Central memory CD8-positive, alpha-beta T cell (primary cell): Measurements from ENCODE around the gene FEN1.

Source experiments
- ATAC-seq: fragments of 150-1000 bp; cut with Tn5 transposase; replicated peaks from 2 replicates; pipeline ENCODE4 v1.10.0; 2022; ENCODE audit warnings: mild to moderate bottlenecking, moderate FRiP score, moderate number of reproducible peaks; ENCODE audit not compliant: poor library complexity, severe bottlenecking; ENCODE audit errors: extremely low read depth
- DNase-seq, 2 donors: peaks; one replicate each; pipeline ENCODE4 v3.0.0; 2021; ENCODE audit warnings: low spot score in 2 of 2
- H3K27ac Mint-ChIP-seq: one replicate; pipeline ENCODE4 v1.8.0; 2022; ENCODE audit warnings: low read depth, mild to moderate bottlenecking, moderate library complexity, mixed read lengths
- H3K27me3 Mint-ChIP-seq: one replicate; pipeline ENCODE4 v1.8.0; 2022; ENCODE audit warnings: mixed read lengths
- H3K36me3 Mint-ChIP-seq: one replicate; pipeline ENCODE4 v1.8.0; 2022; ENCODE audit warnings: mild to moderate bottlenecking, moderate library complexity, mixed read lengths; ENCODE audit not compliant: insufficient read depth
- H3K4me1 Mint-ChIP-seq: one replicate; pipeline ENCODE4 v1.8.0; 2022; ENCODE audit warnings: mixed read lengths
- H3K4me3 Mint-ChIP-seq: one replicate; pipeline ENCODE4 v1.8.0; 2022; ENCODE audit warnings: mild to moderate bottlenecking, moderate library complexity, mixed read lengths
- H3K9me3 Mint-ChIP-seq: one replicate; pipeline ENCODE4 v1.8.0; 2022; ENCODE audit warnings: mixed read lengths

Gene FEN1

DNA sequence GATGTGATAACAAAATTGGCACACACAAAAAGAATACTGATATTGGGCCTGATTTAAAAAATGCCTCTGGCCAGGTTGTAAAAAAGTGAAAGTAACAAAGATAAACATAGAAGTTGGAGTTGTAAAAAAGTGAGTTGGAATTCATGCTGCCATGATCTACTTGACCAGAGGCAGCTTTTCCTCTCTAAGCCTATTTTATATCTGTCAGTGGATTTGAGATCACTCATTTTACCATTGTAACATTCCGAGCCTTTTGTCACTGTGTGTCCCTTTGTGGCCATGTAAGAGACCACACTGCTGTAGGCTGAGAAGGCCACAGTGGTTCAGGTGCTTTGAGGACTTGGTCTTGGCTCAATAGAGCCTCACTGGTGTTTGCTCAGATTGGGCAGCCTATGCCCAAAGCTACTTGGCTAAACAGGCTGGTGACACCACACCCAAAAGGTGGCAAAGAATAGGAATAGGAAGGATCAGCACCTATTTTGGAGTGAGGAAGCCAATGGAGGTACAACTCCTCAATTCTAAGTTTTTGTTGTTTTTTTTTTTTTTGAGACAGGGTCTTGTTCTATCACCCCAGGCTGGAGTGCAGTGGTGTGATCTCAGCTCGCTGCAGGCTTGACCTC lies 7.1 kb downstream of the FEN1 start:
- Mint-ChIP-seq H3K36me3 (peaks cover 3% of the 10 kb centered on the region), H3K27ac (no peak overlapping the region), H3K4me3 (no peak overlapping the region), H3K27me3 (no peaks in the 10 kb centered on the region), H3K9me3 (no peaks in the 10 kb centered on the region), H3K4me1 (peaks cover 6% of the 10 kb centered on the region)
- no peak for DNase-seq
- ATAC-seq: no peak

DNA sequence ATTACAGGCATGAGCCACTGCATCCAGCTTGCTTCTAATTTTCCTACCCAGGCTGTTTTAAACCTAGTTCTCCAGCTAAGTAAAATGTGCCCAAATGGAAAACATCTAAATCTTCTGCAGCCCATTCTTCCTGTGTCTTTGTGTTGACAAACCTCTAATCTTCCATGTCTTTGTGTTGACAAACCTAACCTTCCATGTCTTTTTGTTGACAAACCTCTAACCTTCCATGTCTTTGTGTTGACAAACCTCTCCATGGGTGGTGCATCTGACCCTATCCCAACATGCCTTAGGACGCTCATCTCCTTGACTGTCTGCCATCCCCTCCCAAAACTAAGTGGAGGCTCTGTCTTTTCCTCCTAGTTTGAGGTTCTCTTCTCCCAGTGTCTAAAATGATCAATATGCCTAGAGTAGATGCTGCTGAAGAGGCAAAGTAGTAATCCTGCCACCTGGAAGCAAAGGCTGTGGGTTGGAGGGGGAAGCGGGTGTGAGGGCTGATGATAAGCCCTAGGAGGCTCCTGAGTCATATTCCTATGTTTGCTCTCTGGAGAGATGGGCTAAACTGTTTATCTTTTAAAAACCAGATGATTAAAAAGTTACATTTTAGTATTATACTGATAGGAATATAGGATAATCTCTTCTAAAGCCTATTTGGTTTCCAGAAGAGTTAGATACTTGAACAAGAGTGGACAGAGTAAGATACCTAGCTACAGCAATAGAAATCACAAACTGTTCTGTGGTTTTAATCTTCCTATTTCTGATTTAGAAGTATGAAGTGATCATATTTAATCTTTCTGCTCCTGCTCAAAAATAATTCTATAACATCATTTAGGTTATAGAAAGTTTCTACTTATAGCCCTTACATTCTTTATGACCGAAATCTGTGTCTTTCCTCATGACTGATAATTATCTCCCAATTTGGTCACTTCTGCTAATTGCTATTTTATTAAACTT lies 7.9 kb downstream of the FEN1 start:
- no peak overlapping the region for H3K4me3 Mint-ChIP-seq
- H3K36me3 Mint-ChIP-seq: peaks cover 3% of the 10 kb centered on the region
- no peaks in the 10 kb centered on the region for H3K9me3 Mint-ChIP-seq
- no peak for DNase-seq
- no peaks in the 10 kb centered on the region for H3K27me3 Mint-ChIP-seq
- H3K27ac Mint-ChIP-seq: peak overlapping the region; percentile 30
- ATAC-seq: no peak
- H3K4me1 Mint-ChIP-seq: peaks cover 6% of the 10 kb centered on the region

DNA sequence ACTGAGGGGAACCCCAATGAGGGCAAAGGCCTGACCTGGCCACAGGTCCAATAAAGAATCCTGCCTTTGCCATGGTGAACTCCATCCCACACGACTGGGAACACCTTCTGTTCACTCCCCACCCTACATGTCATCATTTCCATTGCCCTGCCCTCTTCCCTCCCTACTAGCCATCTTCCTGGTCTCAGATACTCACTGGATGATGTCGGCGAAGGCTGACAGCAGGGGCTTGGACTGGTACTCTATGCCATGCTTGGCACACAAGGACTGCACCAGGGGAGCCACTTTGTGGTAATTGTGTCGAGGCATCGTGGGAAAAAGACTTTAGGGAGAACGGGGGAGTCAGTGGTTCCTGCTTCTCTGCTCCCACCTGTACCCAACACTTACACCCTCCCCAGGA lies 9.9 kb downstream of the FEN1 start:
- H3K27me3 Mint-ChIP-seq: no peaks in the 10 kb centered on the region
- no peak overlapping the region for H3K4me3 Mint-ChIP-seq
- ATAC-seq (no peak), DNase-seq (no peak)
- peaks cover 2% of the 10 kb centered on the region for H3K36me3 Mint-ChIP-seq
- H3K27ac Mint-ChIP-seq: no peak overlapping the region
- H3K4me1 Mint-ChIP-seq: no peaks in the 10 kb centered on the region
- H3K9me3 Mint-ChIP-seq: no peaks in the 10 kb centered on the region

DNA sequence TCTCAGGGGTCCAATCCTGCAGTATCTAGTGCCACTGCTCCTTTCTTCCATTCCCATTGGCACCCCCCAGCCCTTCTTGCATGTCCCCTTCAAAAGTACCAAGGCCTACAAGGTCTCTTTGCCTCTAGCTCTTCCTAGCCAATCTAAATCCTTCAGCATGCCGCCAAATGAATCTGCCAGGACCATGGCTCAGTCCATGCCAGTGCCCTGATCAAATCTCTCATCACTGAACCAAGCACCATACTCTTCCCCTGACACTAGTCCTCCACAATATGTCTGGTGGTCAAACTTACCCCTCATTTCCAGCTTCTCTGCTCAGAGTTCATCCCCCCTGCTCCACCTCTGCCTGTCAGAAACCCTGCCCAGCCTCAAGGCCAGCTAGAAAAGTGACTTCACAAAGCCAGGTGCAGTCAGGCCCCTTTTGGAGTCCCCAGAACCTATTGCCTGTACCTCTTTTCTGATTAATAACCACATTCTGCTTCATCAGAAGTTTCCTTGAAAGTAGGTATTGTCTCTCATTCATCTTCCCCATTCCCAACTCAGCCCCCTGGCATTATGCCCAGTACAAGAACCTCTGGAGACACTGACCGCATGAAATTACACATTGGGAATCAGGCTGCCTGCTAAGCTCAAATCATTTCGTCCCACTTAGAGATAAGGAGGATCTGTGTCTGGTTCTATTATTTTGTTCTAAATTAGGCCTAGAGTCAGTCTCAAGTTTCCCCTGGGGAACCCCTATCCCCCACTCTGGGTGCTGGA lies 11.4 kb downstream of the FEN1 start:
- H3K27me3 Mint-ChIP-seq: no peaks in the 10 kb centered on the region
- no peaks in the 10 kb centered on the region for H3K9me3 Mint-ChIP-seq
- H3K27ac Mint-ChIP-seq: peak overlapping the region; percentile 42
- ATAC-seq (no peak), DNase-seq (no peak)
- H3K4me1 Mint-ChIP-seq: no peaks in the 10 kb centered on the region
- no peak overlapping the region for H3K4me3 Mint-ChIP-seq
- H3K36me3 Mint-ChIP-seq: peaks cover 2% of the 10 kb centered on the region

DNA sequence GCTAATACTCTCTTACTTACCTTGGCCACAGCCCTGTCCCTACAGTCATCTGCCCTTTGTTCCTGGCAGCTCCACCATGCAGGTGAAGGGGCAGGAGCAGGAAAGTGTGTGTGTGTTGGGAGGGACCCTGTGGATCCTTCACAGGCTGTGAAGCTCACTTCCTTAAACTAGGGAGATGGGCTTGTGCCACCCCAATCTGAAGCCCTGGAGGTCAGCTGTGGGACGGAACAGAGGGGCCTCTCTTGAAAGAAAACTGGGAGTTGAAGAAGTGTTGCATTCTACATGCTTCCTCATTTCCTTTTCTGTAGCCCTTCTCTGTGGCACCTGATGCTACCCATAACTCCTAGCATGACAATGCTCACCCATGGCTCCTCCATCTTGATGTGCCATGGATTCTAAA lies 12.4 kb downstream of the FEN1 start:
- Mint-ChIP-seq H3K27me3 (no peaks in the 10 kb centered on the region), H3K27ac (no peak overlapping the region), H3K4me3 (no peak overlapping the region), H3K4me1 (no peaks in the 10 kb centered on the region), H3K9me3 (no peaks in the 10 kb centered on the region), H3K36me3 (peaks cover 4% of the 10 kb centered on the region)
- DNase-seq (no peak), ATAC-seq (no peak)

DNA sequence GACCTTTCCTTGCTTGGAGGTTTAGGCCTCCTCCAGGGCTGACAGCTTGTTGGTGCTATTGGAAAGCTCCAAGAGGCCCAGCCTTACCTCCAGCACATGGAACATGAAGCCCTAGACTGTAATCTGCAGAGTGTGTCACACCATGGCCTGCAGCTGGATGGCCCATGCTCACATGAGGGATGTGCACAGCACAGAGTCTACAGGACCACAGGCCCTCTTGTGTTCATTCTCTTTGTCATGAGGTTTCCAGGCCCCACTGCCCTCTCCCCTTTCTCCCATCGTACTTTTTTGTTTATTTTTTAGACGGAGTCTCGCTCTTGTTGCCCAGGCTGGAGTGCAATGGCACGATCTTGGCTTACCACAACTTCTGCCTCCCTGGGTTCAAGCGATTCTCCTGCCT lies 14.1 kb downstream of the FEN1 start:
- Mint-ChIP-seq H3K27ac (no peak overlapping the region), H3K4me1 (no peaks in the 10 kb centered on the region), H3K4me3 (no peak overlapping the region), H3K9me3 (no peaks in the 10 kb centered on the region), H3K27me3 (no peaks in the 10 kb centered on the region), H3K36me3 (peaks cover 6% of the 10 kb centered on the region)
- no peak for DNase-seq
- no peak for ATAC-seq

DNA sequence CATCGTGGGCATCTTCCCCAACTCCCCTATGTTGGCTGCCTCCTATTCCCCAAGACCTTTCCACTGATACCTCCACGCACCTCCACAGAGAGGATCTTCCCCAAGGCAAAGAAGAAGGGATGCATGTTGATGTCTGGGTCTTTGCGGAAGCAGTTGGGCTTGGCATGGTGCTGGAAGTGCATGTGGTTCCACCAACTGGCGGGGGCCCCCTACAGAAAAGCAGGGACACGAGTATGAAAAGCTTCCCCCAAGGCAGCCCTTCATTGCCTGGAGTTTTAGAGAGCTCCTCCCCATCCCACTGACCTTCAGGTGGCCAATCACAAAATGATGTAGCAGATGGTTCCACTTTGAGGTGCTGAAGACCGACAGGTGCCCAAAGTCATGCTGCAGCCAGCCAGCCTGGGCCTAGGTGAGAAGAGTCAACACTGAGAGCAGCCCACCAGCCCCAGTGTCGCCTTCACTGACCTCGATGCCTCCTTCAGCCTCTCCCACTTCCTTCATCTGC lies 18.0 kb downstream of the FEN1 start:
- Mint-ChIP-seq H3K4me3 (no peak overlapping the region), H3K27ac (no peak overlapping the region), H3K9me3 (no peaks in the 10 kb centered on the region), H3K27me3 (peaks cover 3% of the 10 kb centered on the region), H3K4me1 (peaks cover 15% of the 10 kb centered on the region), H3K36me3 (peaks cover 11% of the 10 kb centered on the region)
- no peak for DNase-seq
- no peak for ATAC-seq

DNA sequence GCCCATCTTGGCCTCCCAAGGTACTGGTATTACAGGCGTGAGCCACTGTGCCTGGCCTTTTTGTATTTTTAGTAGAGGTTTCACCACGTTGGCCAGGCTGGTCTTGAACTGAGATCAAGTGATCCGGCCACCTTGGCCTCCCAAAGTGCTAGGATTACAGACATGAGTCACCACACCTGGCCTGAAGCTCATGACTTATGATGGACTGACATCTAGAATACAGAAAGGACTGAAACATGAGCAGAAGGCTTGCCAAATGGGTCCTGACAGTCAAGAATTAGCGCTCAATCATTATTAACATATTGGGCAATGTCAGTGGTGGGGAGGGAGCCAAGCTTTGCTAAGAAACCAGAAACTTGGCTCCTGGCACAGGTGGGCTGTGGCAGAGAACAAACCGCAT lies 19.1 kb downstream of the FEN1 start:
- peaks cover 18% of the 10 kb centered on the region for H3K36me3 Mint-ChIP-seq
- H3K27me3 Mint-ChIP-seq: peaks cover 10% of the 10 kb centered on the region
- H3K4me1 Mint-ChIP-seq: peaks cover 23% of the 10 kb centered on the region
- ATAC-seq (no peak), DNase-seq (no peak)
- H3K27ac Mint-ChIP-seq: no peak overlapping the region
- no peaks in the 10 kb centered on the region for H3K9me3 Mint-ChIP-seq
- no peak overlapping the region for H3K4me3 Mint-ChIP-seq

DNA sequence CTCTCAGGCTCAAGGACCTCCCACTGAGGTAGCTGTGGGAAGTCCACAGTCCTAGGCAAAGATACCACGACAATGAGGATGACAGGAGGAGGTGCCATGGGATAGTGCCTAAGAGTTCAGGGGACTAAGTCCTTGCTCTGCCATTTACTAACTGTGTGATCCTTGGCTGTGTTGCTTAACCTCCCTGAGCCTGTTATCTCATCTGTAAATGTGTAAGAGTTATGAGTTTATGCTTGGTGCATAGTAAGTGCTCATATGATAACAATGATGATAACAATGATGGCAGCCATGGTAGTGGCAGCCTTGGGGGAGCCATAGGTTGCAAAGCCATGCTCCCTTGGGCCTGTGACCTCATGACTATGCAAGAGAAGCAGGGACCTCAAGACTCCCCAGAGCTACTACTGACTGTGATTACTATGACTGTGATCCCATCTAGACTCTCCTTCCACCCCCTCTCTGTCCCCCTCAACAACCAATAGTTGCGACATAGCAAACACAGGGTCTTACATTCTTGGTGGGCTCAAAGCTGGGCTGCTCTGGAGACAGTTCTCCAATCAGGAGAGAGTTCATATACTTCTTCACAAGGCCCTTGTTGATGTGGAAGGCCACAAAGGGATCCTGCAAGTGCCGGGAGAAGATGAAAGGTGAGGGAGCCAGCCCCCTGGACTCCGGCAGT lies 20.2 kb downstream of the FEN1 start:
- H3K4me3 Mint-ChIP-seq: no peak overlapping the region
- DNase-seq (no peak), ATAC-seq (no peak)
- peaks cover 23% of the 10 kb centered on the region for H3K4me1 Mint-ChIP-seq
- H3K9me3 Mint-ChIP-seq: no peaks in the 10 kb centered on the region
- peaks cover 17% of the 10 kb centered on the region for H3K36me3 Mint-ChIP-seq
- no peak overlapping the region for H3K27ac Mint-ChIP-seq
- H3K27me3 Mint-ChIP-seq: peaks cover 10% of the 10 kb centered on the region

DNA sequence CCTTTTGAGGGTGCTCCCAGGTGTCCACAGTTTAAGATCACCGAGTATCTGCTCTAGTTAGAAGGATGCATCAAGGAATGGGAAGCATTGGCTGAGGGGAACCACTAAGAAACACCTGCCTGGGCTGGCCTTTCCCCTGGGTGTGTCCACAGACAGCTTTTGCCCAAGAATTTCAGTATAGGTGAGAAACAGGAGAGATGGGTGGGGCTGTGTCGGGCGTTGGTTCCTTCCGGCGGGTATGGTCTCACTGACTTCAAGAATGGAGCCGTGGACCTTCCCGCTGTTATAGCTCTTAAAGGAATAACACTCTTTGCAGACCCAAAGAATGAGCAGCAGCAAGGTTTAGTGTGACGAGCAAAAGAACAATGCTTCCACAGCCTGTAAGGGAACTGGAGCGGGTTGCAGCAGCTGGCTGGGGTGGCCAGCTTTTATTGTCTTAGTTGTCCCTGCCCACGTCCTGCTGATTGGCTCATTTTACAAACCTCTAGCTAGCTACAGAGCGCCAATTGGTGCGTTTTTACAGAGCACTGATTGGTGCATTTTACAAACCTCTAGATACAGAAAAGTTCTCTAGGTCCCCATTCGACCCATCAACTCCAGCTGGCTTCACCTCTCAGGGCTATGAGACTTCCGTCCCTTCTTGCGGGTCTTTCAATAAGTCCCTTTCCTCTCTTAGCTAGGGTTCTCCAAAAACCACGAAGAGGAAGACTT lies 21.7 kb downstream of the FEN1 start:
- peaks cover 23% of the 10 kb centered on the region for H3K4me1 Mint-ChIP-seq
- H3K9me3 Mint-ChIP-seq: no peaks in the 10 kb centered on the region
- DNase-seq: no peak
- no peak for ATAC-seq
- H3K27ac Mint-ChIP-seq: peak overlapping the region; percentile 92
- H3K36me3 Mint-ChIP-seq: peaks cover 16% of the 10 kb centered on the region
- H3K27me3 Mint-ChIP-seq: peaks cover 10% of the 10 kb centered on the region
- H3K4me3 Mint-ChIP-seq: peak overlapping the region; percentile 94

DNA sequence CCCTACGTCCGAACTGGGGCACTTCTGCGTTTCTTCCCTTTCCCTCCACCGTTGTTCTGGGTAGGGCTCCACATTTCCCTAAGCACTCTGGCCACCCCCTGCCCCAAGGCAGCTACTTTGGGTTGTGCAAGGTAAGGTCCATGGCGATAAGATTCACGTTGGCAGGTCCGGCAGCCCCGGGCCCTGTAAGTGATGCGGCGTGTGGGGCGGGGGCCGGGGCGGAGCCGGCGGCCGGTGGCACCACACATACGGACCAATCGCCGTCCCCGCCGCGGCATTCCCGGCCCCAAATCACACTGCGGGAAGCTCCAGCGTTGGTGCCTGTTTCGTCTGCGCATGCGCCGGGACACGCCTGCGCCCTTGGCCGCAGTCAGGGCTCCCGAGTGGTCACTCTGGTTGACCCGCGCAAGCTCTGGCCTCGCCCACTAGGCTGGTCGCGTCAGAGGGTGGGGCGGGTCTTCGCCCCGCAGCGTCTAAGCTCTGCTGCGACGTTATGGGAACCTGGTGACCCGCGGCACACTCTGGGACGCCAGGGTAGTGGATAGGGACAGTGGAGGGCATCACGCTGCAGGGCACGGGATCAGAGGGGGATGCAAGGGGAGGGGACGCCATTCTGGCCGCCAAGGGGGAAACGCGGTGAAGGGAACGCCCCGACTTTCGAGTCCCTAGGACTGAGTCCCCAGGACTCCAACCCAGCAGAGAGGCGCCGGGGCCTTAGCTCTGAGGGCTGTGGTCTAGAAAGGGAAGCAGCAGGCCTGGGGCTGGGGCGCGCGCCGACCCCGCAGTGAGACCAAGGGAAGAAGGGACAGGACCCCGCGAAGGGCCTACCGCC lies 22.5 kb downstream of the FEN1 start:
- Mint-ChIP-seq H3K36me3 (peaks cover 15% of the 10 kb centered on the region), H3K4me3 (peak overlapping the region; percentile 94), H3K9me3 (no peaks in the 10 kb centered on the region), H3K27me3 (peaks cover 10% of the 10 kb centered on the region), H3K27ac (peak overlapping the region; percentile 92), H3K4me1 (peaks cover 23% of the 10 kb centered on the region)
- no peak for DNase-seq
- ATAC-seq: no peak
